Stimulated activated CD4-positive, alpha-beta T cell treated with anti-CD3 and anti-CD28 coated beads, TNF-alpha, amount 100 ng/mL, for 24 hours (primary cell): ENCODE measurements around the gene GOLM1.

ENCODE experiments used
- DNase-seq, 3 experiments: peaks; one replicate each; pipeline ENCODE4 v3.0.0-alpha.2; 2020; ENCODE audit warnings: low read depth in 3 of 3

GOLM1 gene

GRCh38 chr9:85981369-85981768 is 118.0 kb downstream of the GOLM1 start:
- no peak for DNase-seq

- no peak for DNase-seq
Measured at GRCh38 chr9:85978496-85978895, 120.9 kb downstream of the GOLM1 start.
